H1 (cell line): Measurements from ENCODE around the gene SPTB. TPM values are rescaled to one million over a fixed set of nuclear protein-coding genes. Genes with fewer than 3 reads are reported as not detected.

ENCODE experiments used
- ATF2 ChIP-seq: IDR thresholded peaks from 2 replicates; pipeline ENCODE4 v1.6.1; 2012; ENCODE audit warnings: low read length, inconsistent platforms
- BRCA1 ChIP-seq: IDR thresholded peaks from 2 replicates; pipeline ENCODE4 v1.6.1; 2012; ENCODE audit warnings: low read depth, low read length, improper control_type of control experiment
- RBBP5 ChIP-seq: IDR thresholded peaks from 2 replicates; pipeline ENCODE4 v1.7.1; 2012; ENCODE audit warnings: low read depth, mild to moderate bottlenecking, inconsistent platforms, low read length, moderate library complexity, borderline replicate concordance
- TEAD4 ChIP-seq: IDR thresholded peaks from 2 replicates; pipeline ENCODE4 v1.6.1; 2012; ENCODE audit warnings: low read depth, low read length, inconsistent platforms, mixed read lengths
- USF2 ChIP-seq: IDR thresholded peaks from 2 replicates; pipeline ENCODE4 v1.6.1; 2011; ENCODE audit warnings: low read length, improper control_type of control experiment
- polyA plus RNA-seq, 7 experiments: library from polyadenylated mRNA; depleted of rRNA in 3 of 7; stranded (reverse) in 5 of 7; unstranded in 2 of 7; fragments of >200 nt in 5 of 7; fragments of 200-250 nt in 2 of 7; gene quantifications; 1 replicate in 5 of 7; 2 replicates in 1 of 7; 4 replicates in 1 of 7; pipeline versions ENCODE4 v1.2.1 to v1.2.3, GENCODE V29; 2011 to 2013; ENCODE audit warnings: missing spikeins in 2 of 7, mixed read lengths in 2 of 7
- total RNA-seq: library from RNA; stranded (reverse); fragmentation: NEBNext Ultra II Directional; extraction: Animal tissue kit (Norgen Biotek cat#: 25700); gene quantifications from 2 replicates; pipeline ENCODE4 v1.2.1, GENCODE V29; 2021

Gene SPTB
- total and polyA plus RNA-seq, 2 of the 8 experiments (the other 6 are each of a cell fraction or from before 2014, with no cell fraction given), result 0.30 to 2.4 TPM

GRCh38 chr14:64875350-64875749 lies 4.4 kb downstream of the SPTB start (continued):
- TF ChIP-seq BRCA1 (no peak), USF2 (no peak), TEAD4 (no peak), ATF2 (no peak), RBBP5 (no peak)
